GM23338 (cell line): ENCODE results near the gene FBLN1. TPM values are rescaled to one million over a fixed set of nuclear protein-coding genes. Genes with fewer than 3 reads are reported as not detected.

Experiments used
- ATAC-seq: fragments of 200-7000 bp; cut with Tn5 transposase; 3 replicates; pipeline ENCODE4 v1.9.1; 2020
- DNase-seq: peaks from one replicate; pipeline ENCODE4 v3.0.0-alpha.2; 2015; ENCODE audit warnings: low spot score
- H2AFZ ChIP-seq: fragments of 200-600 bp; sonication (generic); 2 replicates; pipeline ENCODE4 v1.8.0; 2016; ENCODE audit warnings: antibody characterized with exemption, mild to moderate bottlenecking, moderate library complexity
- H3F3A ChIP-seq: fragments of 200-600 bp; sonication (generic); replicated peaks from 2 replicates; pipeline ENCODE4 v1.8.0; 2017; ENCODE audit warnings: antibody characterized with exemption, mixed run types, low read depth
- H3K27ac ChIP-seq: fragments of 200-600 bp; sonication (generic); 2 replicates; pipeline ENCODE4 v1.6.1; 2016; ENCODE audit warnings: low read depth
- H3K27me3 ChIP-seq: fragments of 200-600 bp; sonication (generic); 2 replicates; pipeline ENCODE4 v1.8.0; 2016; ENCODE audit warnings: mild to moderate bottlenecking, mixed run types, moderate library complexity; ENCODE audit not compliant: insufficient read depth
- H3K36me3 ChIP-seq: fragments of 200-600 bp; sonication (generic); 2 replicates; pipeline ENCODE4 v1.8.0; 2016; ENCODE audit warnings: mild to moderate bottlenecking; ENCODE audit not compliant: insufficient read depth
- H3K4me1 ChIP-seq: fragments of 200-600 bp; sonication (generic); 2 replicates; pipeline ENCODE4 v1.8.0; 2016; ENCODE audit warnings: mild to moderate bottlenecking, moderate library complexity; ENCODE audit not compliant: insufficient read depth
- H3K4me2 ChIP-seq: fragments of 200-600 bp; sonication (generic); 2 replicates; pipeline ENCODE4 v1.7.1; 2017; ENCODE audit warnings: mixed run types
- H3K4me3 ChIP-seq: fragments of 200-600 bp; sonication (generic); 2 replicates; pipeline ENCODE4 v1.6.1; 2016; ENCODE audit warnings: mixed run types
- H3K79me2 ChIP-seq: fragments of 200-600 bp; sonication (generic); replicated peaks from 2 replicates; pipeline ENCODE4 v1.8.0; 2017; ENCODE audit warnings: mild to moderate bottlenecking; ENCODE audit not compliant: insufficient read depth
- H3K9me2 ChIP-seq: fragments of 200-600 bp; sonication (generic); 2 replicates; pipeline ENCODE4 v1.8.0; 2017; ENCODE audit not compliant: insufficient read depth
- H4K20me1 ChIP-seq: fragments of 200-600 bp; sonication (generic); replicated peaks from 2 replicates; pipeline ENCODE4 v1.8.0; 2017; ENCODE audit warnings: mild to moderate bottlenecking; ENCODE audit not compliant: insufficient read depth
- H3K27ac Mint-ChIP-seq: 2 replicates; pipeline ENCODE4 v1.8.0; 2020; ENCODE audit warnings: inconsistent platforms, mild to moderate bottlenecking, moderate library complexity, mixed read lengths
- H3K27me3 Mint-ChIP-seq: 3 replicates; pipeline ENCODE4 v1.8.0; 2022; ENCODE audit warnings: low read depth, mild to moderate bottlenecking, moderate library complexity, mixed read lengths, inconsistent platforms; ENCODE audit not compliant: insufficient read depth, poor library complexity
- H3K36me3 Mint-ChIP-seq: 3 replicates; pipeline ENCODE4 v1.8.0; 2021; ENCODE audit warnings: low read depth, mild to moderate bottlenecking, inconsistent platforms, moderate library complexity, mixed read lengths
- H3K4me1 Mint-ChIP-seq: 3 replicates; pipeline ENCODE4 v1.8.0; 2020; ENCODE audit warnings: mild to moderate bottlenecking, inconsistent platforms, mixed read lengths
- H3K4me3 Mint-ChIP-seq: 3 replicates; pipeline ENCODE4 v1.8.0; 2021; ENCODE audit warnings: moderate library complexity, mild to moderate bottlenecking, inconsistent platforms, mixed read lengths
- H3K9me3 Mint-ChIP-seq: 3 replicates; pipeline ENCODE4 v1.8.0; 2020; ENCODE audit warnings: moderate library complexity, mild to moderate bottlenecking, inconsistent platforms, mixed read lengths
- CREB1 ChIP-seq: fragments of 250-450 bp; sonication (Bioruptor Pico); IDR thresholded peaks from 2 replicates; pipeline ENCODE4 v1.5.0; 2020; ENCODE audit warnings: low read depth, mild to moderate bottlenecking, moderate library complexity
- CTCF ChIP-seq, 2 experiments: fragments of 200-600 bp in 1 of 2; sonication (generic) in 1 of 2; conservative IDR thresholded peaks; 2 replicates each; pipeline versions ENCODE4 v1.5.1 to v1.6.1; 2016 to 2017; ENCODE audit warnings: antibody characterized with exemption in 2 of 2, low read depth in 2 of 2, mild to moderate bottlenecking in 2 of 2, moderate library complexity in 1 of 2
- ETS1 ChIP-seq: IDR thresholded peaks from 2 replicates; pipeline ENCODE4 v1.6.1; 2016; ENCODE audit warnings: antibody characterized with exemption
- EZH2 ChIP-seq: fragments of 200-600 bp; sonication (generic); IDR thresholded peaks from one replicate; pipeline ENCODE4 v1.8.0; 2017; ENCODE audit warnings: antibody characterized with exemption, mild to moderate bottlenecking, low read depth; ENCODE audit not compliant: unreplicated experiment
- EZH2phosphoT487 ChIP-seq: fragments of 200-600 bp; sonication (generic); IDR thresholded peaks from one replicate; pipeline ENCODE4 v1.8.1; 2018; ENCODE audit warnings: antibody characterized with exemption; ENCODE audit not compliant: unreplicated experiment
- JUNB ChIP-seq: IDR thresholded peaks from one replicate; pipeline ENCODE4 v1.6.1; 2016; ENCODE audit warnings: antibody characterized with exemption; ENCODE audit not compliant: unreplicated experiment
- NANOG ChIP-seq: IDR thresholded peaks from 2 replicates; pipeline ENCODE4 v1.6.1; 2016; ENCODE audit warnings: antibody characterized with exemption, borderline replicate concordance
- POLR2AphosphoS5 ChIP-seq: IDR thresholded peaks from 2 replicates; pipeline ENCODE4 v1.6.1; 2016; ENCODE audit warnings: antibody characterized with exemption, low read depth
- REST ChIP-seq: IDR thresholded peaks from one replicate; pipeline ENCODE4 v1.6.1; 2018; ENCODE audit warnings: antibody characterized with exemption; ENCODE audit not compliant: unreplicated experiment
- STAT1 ChIP-seq: IDR thresholded peaks from one replicate; pipeline ENCODE4 v1.6.1; 2016; ENCODE audit warnings: antibody characterized with exemption; ENCODE audit not compliant: unreplicated experiment
- ZNF114 ChIP-seq: fragments of 250-450 bp; sonication (Bioruptor Pico); IDR thresholded peaks from 2 replicates; pipeline ENCODE4 v1.5.0; 2020; ENCODE audit warnings: mild to moderate bottlenecking, moderate library complexity
- ZNF331 ChIP-seq: fragments of 250-450 bp; sonication (Bioruptor Pico); IDR thresholded peaks from 2 replicates; pipeline ENCODE4 v1.5.0; 2020; ENCODE audit warnings: low read depth, mild to moderate bottlenecking, moderate library complexity
- ZNF462 ChIP-seq: fragments of 250-450 bp; sonication (Bioruptor Pico); IDR thresholded peaks from 2 replicates; pipeline ENCODE4 v1.5.0; 2020; ENCODE audit warnings: mild to moderate bottlenecking, moderate library complexity
- polyA plus RNA-seq: library from polyadenylated mRNA; unstranded; fragments of >200 nt; fragmentation: Nextera tagmentation; extraction: Ambion mirVana; gene quantifications from 2 replicates; pipeline ENCODE4 v1.2.1, GENCODE V29; 2016
- total RNA-seq: library from RNA; depleted of rRNA; stranded (reverse); fragments of >200 nt; shearing (Covaris generic); gene quantifications from 2 replicates; pipeline ENCODE4 v1.2.3, GENCODE V29; 2014

FBLN1 gene
- total and polyA plus RNA-seq, 2 experiments from 2014 or later: 90.1 to 137 TPM

GRCh38 chr22:45542001-45542520, 39.4 kb downstream of the FBLN1 start:
- DNase-seq (no peak), ATAC-seq (no peak)
- no peak overlapping the region for H3K4me2 ChIP-seq
- H3K27ac Mint-ChIP-seq: no peak overlapping the region
- no peaks in the 10 kb centered on the region for H3F3A ChIP-seq
- H3K4me1 Mint-ChIP-seq: peaks cover 5% of the 10 kb centered on the region; the same call in 2 of the 3 replicates
- H3K9me3 Mint-ChIP-seq: no peaks in the 10 kb centered on the region
- H3K27me3 ChIP-seq: no peaks in the 10 kb centered on the region
- H3K4me3 Mint-ChIP-seq: no peak overlapping the region; the same call in 2 of the 3 replicates
- peaks cover 52% of the 10 kb centered on the region for H3K36me3 Mint-ChIP-seq
- no peak overlapping the region for H3K27ac ChIP-seq
- H2AFZ ChIP-seq: no peak overlapping the region
- H3K9me2 ChIP-seq: no peaks in the 10 kb centered on the region
- H3K27me3 Mint-ChIP-seq: peaks cover 3% of the 10 kb centered on the region
- H3K4me3 ChIP-seq: no peak overlapping the region
- H3K36me3 ChIP-seq: peaks cover 10% of the 10 kb centered on the region; the same call in 1 of the 2 replicates
- no peaks in the 10 kb centered on the region for H3K4me1 ChIP-seq
- no peaks in the 10 kb centered on the region for H3K79me2 ChIP-seq
- no peaks in the 10 kb centered on the region for H4K20me1 ChIP-seq
- TF ChIP-seq REST: no peak
- TF ChIP-seq EZH2phosphoT487: no peak
- no peak for TF ChIP-seq CREB1 (CRISPR knock-in tag)
- no peak for TF ChIP-seq ZNF462 (CRISPR knock-in tag)
- TF ChIP-seq POLR2AphosphoS5: no peak
- TF ChIP-seq STAT1: no peak
- no peak for TF ChIP-seq CTCF (conservative IDR thresholded peaks at IDR 0.05; ENCODE audit: low read depth in 2 of 2)
- TF ChIP-seq EZH2: no peak
- TF ChIP-seq NANOG: no peak
- no peak for TF ChIP-seq JUNB
- TF ChIP-seq ETS1: no peak
- TF ChIP-seq ZNF114: no peak
- TF ChIP-seq ZNF331 (CRISPR knock-in tag): no peak
